ENCODE measurements around the gene UBXN10. TPM values are rescaled to one million over a fixed set of nuclear protein-coding genes. Genes with fewer than 3 reads are reported as not detected.
"Not testable (repeated sequence)": the region's sequence is repeated elsewhere in the genome, so short reads cannot be mapped to it uniquely, and the experiment has no call there.

UBXN10 gene
- total RNA-seq, 2 experiments from 2014 or later = 0.41 to 0.63 TPM

- no peak for DNase-seq
- peaks cover 42% of the 10 kb centered on the region for H3K27me3 Mint-ChIP-seq
- intact Hi-C loops (cut with DNase I, micrococcal nuclease) = no loop called here
- H3K27ac Mint-ChIP-seq = no peak overlapping the region
- H3K4me1 Mint-ChIP-seq = no peaks in the 10 kb centered on the region
- H3K4me3 Mint-ChIP-seq = no peak overlapping the region
- CTCF ChIA-PET = interaction anchor here (0.6 kb wide), 2 partner anchors 11 to 1706 kb away, joined by 3 to 4 read pairs; no protein-coding TSS in a partner anchor
- POLR2A ChIA-PET = no interaction called here
- H3K36me3 Mint-ChIP-seq (ENCODE audit: low read depth) = no peaks in the 10 kb centered on the region
- no peak for ATAC-seq
- no peaks in the 10 kb centered on the region for H3K9me3 Mint-ChIP-seq (ENCODE audit: low read depth)
These were observed 37.9 kb downstream of the UBXN10 start for GRCh38 chr1:20223551-20224419.

DNA sequence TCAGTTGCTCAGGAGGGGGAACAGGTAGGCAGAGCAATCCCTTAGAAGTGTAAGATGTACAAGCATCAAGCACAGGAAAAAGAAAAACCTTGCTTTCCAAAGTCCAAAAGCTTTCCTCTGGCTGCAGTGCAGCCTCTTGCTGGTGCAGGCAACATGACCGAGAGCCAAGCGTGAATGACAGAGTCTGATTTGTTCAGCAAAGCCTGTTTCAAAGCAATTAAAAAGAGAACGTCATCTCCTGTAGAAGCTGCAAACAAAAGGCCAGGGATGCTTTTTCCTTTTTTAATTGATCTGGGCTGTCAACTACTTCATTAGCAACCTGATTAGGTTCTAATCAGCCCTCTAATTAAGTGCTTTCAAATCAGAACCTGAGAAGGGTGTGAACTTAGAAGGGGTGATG is 38.6 kb downstream of the UBXN10 start:
- Mint-ChIP-seq H3K27me3 (peaks cover 44% of the 10 kb centered on the region), H3K9me3 (ENCODE audit: low read depth) (no peaks in the 10 kb centered on the region), H3K4me1 (no peaks in the 10 kb centered on the region), H3K4me3 (no peak overlapping the region), H3K27ac (no peak overlapping the region), H3K36me3 (ENCODE audit: low read depth) (no peaks in the 10 kb centered on the region)
- ChIA-PET POLR2A (no interaction called here), CTCF (interaction anchor here (0.6 to 1.1 kb wide), 2 partner anchors 12 to 139 kb away, joined by 3 to 4 read pairs; no protein-coding TSS in a partner anchor)
- DNase-seq (no peak), ATAC-seq (no peak)
- intact Hi-C loops (cut with DNase I, micrococcal nuclease) = no loop called here

- no peaks in the 10 kb centered on the region for H3K36me3 Mint-ChIP-seq (ENCODE audit: low read depth)
- ATAC-seq (no peak), DNase-seq (no peak)
- no peaks in the 10 kb centered on the region for H3K9me3 Mint-ChIP-seq (ENCODE audit: low read depth)
- peaks cover 40% of the 10 kb centered on the region for H3K27me3 Mint-ChIP-seq
- intact Hi-C loops (cut with DNase I, micrococcal nuclease) = no loop called here
- ChIA-PET CTCF (no interaction called here), POLR2A (no interaction called here)
- no peak overlapping the region for H3K27ac Mint-ChIP-seq
- H3K4me3 Mint-ChIP-seq = no peak overlapping the region
- no peaks in the 10 kb centered on the region for H3K4me1 Mint-ChIP-seq
These were observed 41.8 kb downstream of the UBXN10 start for GRCh38 chr1:20227704-20228103.

GRCh38 chr1:20228314-20228825 is 42.5 kb downstream of the UBXN10 start:
- DNase-seq = no peak
- Mint-ChIP-seq H3K9me3 (ENCODE audit: low read depth) (no peaks in the 10 kb centered on the region), H3K4me3 (no peak overlapping the region), H3K36me3 (ENCODE audit: low read depth) (no peaks in the 10 kb centered on the region), H3K27me3 (peaks cover 37% of the 10 kb centered on the region), H3K4me1 (no peaks in the 10 kb centered on the region), H3K27ac (no peak overlapping the region)
- intact Hi-C loops (cut with DNase I, micrococcal nuclease) = no loop called here
- CTCF ChIA-PET = interaction anchor here (0.5 to 0.9 kb wide), 2 partner anchors 252 to 311 kb away, joined by 3 to 4 read pairs; no protein-coding TSS in a partner anchor
- no peak for ATAC-seq
- POLR2A ChIA-PET = no interaction called here

GRCh38 chr1:20229171-20229570 is 43.3 kb downstream of the UBXN10 start:
- CTCF ChIA-PET = interaction anchor here (0.5 to 0.9 kb wide), 5 partner anchors 16 to 312 kb away, joined by 3 to 4 read pairs (median 4); no protein-coding TSS in a partner anchor
- Mint-ChIP-seq H3K9me3 (ENCODE audit: low read depth) (no peaks in the 10 kb centered on the region), H3K4me3 (no peak overlapping the region), H3K27ac (no peak overlapping the region), H3K27me3 (peaks cover 38% of the 10 kb centered on the region), H3K4me1 (no peaks in the 10 kb centered on the region), H3K36me3 (ENCODE audit: low read depth) (no peaks in the 10 kb centered on the region)
- intact Hi-C loops (cut with DNase I, micrococcal nuclease) = no loop called here
- ATAC-seq = no peak
- POLR2A ChIA-PET = no interaction called here
- no peak for DNase-seq

GRCh38 chr1:20232564-20232963 is 46.7 kb downstream of the UBXN10 start:
- peaks cover 30% of the 10 kb centered on the region for H3K27me3 Mint-ChIP-seq
- H3K9me3 Mint-ChIP-seq (ENCODE audit: low read depth); DNase-seq; POLR2A ChIA-PET; H3K27ac Mint-ChIP-seq; ATAC-seq; H3K36me3 Mint-ChIP-seq (ENCODE audit: low read depth); H3K4me3 Mint-ChIP-seq; H3K4me1 Mint-ChIP-seq: not testable (repeated sequence)
- intact Hi-C loops (cut with DNase I, micrococcal nuclease) = loop anchor here (5.0 kb wide), 2 partner anchors 200 to 260 kb away; no protein-coding TSS in a partner anchor
- CTCF ChIA-PET = interaction anchor here (1.7 to 2.5 kb wide), 2 partner anchors 131 to 260 kb away, joined by 3 to 5 read pairs; no protein-coding TSS in a partner anchor

DNA sequence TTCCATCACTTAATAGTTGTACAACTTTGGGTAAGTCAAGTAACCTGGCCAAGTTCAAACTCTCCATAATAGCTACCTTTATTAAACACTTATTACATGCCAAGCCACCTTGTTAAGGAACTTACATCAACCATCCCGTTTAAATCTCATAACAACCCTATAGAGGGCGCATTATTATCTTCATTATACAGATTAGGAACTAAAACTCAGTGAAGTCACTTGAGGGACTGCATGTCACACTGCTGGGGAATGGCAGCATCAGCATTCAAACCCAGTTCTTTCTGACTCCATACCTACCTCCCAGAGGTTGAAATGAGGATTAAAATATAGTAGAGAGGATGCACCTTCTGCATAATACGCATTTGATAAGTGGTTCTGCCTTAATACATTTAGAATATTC is 47.5 kb downstream of the UBXN10 start:
- peak; percentile 61 for ATAC-seq
- Mint-ChIP-seq H3K27me3 (peaks cover 25% of the 10 kb centered on the region), H3K4me1 (no peaks in the 10 kb centered on the region), H3K9me3 (ENCODE audit: low read depth) (no peaks in the 10 kb centered on the region), H3K27ac (no peak overlapping the region), H3K4me3 (no peak overlapping the region), H3K36me3 (ENCODE audit: low read depth) (no peaks in the 10 kb centered on the region)
- ChIA-PET CTCF (interaction anchor here (1.0 to 2.5 kb wide), 4 partner anchors 12 to 259 kb away, joined by 3 to 5 read pairs (median 4); no protein-coding TSS in a partner anchor), POLR2A (no interaction called here)
- no peak for DNase-seq
- intact Hi-C loops (cut with DNase I, micrococcal nuclease) = loop anchor here (5.0 kb wide), 2 partner anchors 199 to 259 kb away; no protein-coding TSS in a partner anchor

DNA sequence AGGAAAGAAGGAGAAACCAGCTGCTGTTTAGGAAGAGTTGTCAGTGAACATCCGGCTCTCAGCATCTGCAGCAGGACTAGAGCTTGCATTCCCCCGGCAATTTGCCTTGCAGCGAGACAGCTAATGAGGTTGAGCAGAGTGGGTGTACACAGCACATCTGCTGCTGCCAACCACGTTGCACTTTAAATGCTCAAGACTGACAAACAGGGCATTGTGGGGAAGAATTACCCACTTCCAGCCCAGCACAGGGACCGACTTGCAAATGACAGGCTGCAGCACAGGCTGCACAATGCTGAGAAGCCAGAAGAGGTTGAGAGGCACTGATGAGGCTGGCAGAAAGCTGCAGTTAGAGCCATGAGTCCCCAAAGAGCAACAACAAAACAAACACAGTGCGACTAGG is 48.0 kb downstream of the UBXN10 start:
- peaks cover 21% of the 10 kb centered on the region for H3K27me3 Mint-ChIP-seq
- H3K27ac Mint-ChIP-seq = no peak overlapping the region
- H3K9me3 Mint-ChIP-seq (ENCODE audit: low read depth) = no peaks in the 10 kb centered on the region
- intact Hi-C loops (cut with DNase I, micrococcal nuclease) = loop anchor here (5.0 kb wide), 2 partner anchors 198 to 258 kb away; no protein-coding TSS in a partner anchor
- H3K4me1 Mint-ChIP-seq = no peaks in the 10 kb centered on the region
- no peak overlapping the region for H3K4me3 Mint-ChIP-seq
- no peaks in the 10 kb centered on the region for H3K36me3 Mint-ChIP-seq (ENCODE audit: low read depth)
- ATAC-seq (no peak), DNase-seq (no peak)
- ChIA-PET POLR2A (no interaction called here), CTCF (interaction anchor here (1.0 to 2.5 kb wide), 5 partner anchors 11 to 258 kb away, joined by 3 to 5 read pairs (median 3); no protein-coding TSS in a partner anchor)

- DNase-seq (no peak), ATAC-seq (no peak)
- H3K9me3 Mint-ChIP-seq (ENCODE audit: low read depth) = no peaks in the 10 kb centered on the region
- H3K4me3 Mint-ChIP-seq = no peak overlapping the region
- ChIA-PET POLR2A (no interaction called here), CTCF (interaction anchor here (0.6 to 2.5 kb wide), 7 partner anchors 10 to 1162 kb away, joined by 3 to 5 read pairs (median 3); no protein-coding TSS in a partner anchor)
- H3K4me1 Mint-ChIP-seq = no peaks in the 10 kb centered on the region
- intact Hi-C loops (cut with DNase I, micrococcal nuclease) = loop anchor here (5.0 kb wide), 2 partner anchors 197 to 257 kb away; no protein-coding TSS in a partner anchor
- no peak overlapping the region for H3K27ac Mint-ChIP-seq
- peaks cover 21% of the 10 kb centered on the region for H3K27me3 Mint-ChIP-seq
- no peaks in the 10 kb centered on the region for H3K36me3 Mint-ChIP-seq (ENCODE audit: low read depth)
These were observed 49.1 kb downstream of the UBXN10 start for GRCh38 chr1:20234788-20235535.

DNA sequence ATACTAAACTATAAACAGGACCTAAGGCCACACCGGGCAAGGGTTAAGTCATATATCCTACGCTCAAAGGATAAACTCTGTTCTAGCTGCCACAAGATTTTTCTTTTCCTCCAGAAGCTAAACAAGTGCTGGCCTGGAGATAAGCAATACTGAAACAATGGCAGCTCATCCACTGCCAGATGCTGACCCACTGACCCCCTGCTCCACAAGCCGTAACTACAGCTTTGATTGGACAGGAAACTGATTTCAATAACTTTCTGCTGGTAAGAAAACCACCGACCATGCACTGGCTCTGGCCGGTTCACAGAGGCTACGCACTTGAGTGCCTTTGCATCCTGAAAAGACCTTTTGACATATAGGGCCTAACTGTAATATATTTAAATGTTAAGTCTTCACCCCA is 51.8 kb downstream of the UBXN10 start:
- Mint-ChIP-seq H3K27me3 (peaks cover 29% of the 10 kb centered on the region), H3K9me3 (ENCODE audit: low read depth) (no peaks in the 10 kb centered on the region), H3K4me3 (no peak overlapping the region), H3K36me3 (ENCODE audit: low read depth) (no peaks in the 10 kb centered on the region), H3K27ac (no peak overlapping the region), H3K4me1 (no peaks in the 10 kb centered on the region)
- ChIA-PET CTCF (interaction anchor here (0.6 kb wide), 2 partner anchors 15 to 25 kb away, joined by 3 read pairs; no protein-coding TSS in a partner anchor), POLR2A (no interaction called here)
- intact Hi-C loops (cut with DNase I, micrococcal nuclease) = no loop called here
- ATAC-seq (no peak), DNase-seq (no peak)

DNA sequence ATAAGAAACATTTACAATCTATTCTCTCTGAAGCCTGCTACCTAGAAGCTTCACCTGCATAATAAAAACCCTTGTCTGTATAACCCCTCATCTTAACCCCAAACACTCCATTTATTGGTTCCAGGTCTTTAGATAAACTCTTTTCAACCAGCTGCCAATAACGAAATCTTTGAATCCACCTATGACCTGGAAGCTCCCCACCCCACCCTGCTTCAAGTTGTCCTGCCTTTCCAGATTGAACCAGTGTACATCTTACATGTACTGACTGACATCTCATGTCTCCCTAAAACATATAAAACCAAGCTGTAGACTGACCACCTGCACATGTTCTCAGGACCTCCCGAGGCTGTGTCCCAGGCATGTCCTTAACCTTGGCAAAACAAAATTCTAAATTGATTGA is 54.1 kb downstream of the UBXN10 start:
- ChIA-PET POLR2A (no interaction called here), CTCF (interaction anchor here (1.0 to 1.1 kb wide), 2 partner anchors 16 to 191 kb away, joined by 3 to 4 read pairs; no protein-coding TSS in a partner anchor)
- H3K27ac Mint-ChIP-seq = no peak overlapping the region
- ATAC-seq (no peak), DNase-seq (no peak)
- intact Hi-C loops (cut with DNase I, micrococcal nuclease) = no loop called here
- H3K36me3 Mint-ChIP-seq (ENCODE audit: low read depth) = no peaks in the 10 kb centered on the region
- no peak overlapping the region for H3K4me3 Mint-ChIP-seq
- H3K9me3 Mint-ChIP-seq (ENCODE audit: low read depth) = no peaks in the 10 kb centered on the region
- peaks cover 18% of the 10 kb centered on the region for H3K27me3 Mint-ChIP-seq
- no peaks in the 10 kb centered on the region for H3K4me1 Mint-ChIP-seq

Data from activated CD4-positive, alpha-beta T cell treated with anti-CD3 and anti-CD28 coated beads for 36 hours (primary cell).